Pancreas (tissue), 10 donors: ENCODE data around the gene POT1. TPM values are rescaled to one million over a fixed set of nuclear protein-coding genes. Genes with fewer than 3 reads are reported as not detected.
"Not testable (repeated sequence)": the region's sequence is repeated elsewhere in the genome, so short reads cannot be mapped to it uniquely, and the experiment has no call there.

Experiments used
- ATAC-seq, 4 donors: fragments of 200-7000 bp; cut with Tn5 transposase; one replicate each; pipeline versions ENCODE4 v1.8.0 to v1.9.1; 2020; ENCODE audit warnings: mild to moderate bottlenecking in 4 of 4, moderate library complexity in 4 of 4
- DNase-seq, 6 donors: peaks; one replicate each; pipeline ENCODE4 v3.0.0-alpha.2; 2020
- FAIRE-seq: peaks from 2 replicates; lab custom pipeline; 2012; peaks lifted over from hg19 to GRCh38; lab: Jason Lieb, UNC
- H3K27ac ChIP-seq, 4 donors: fragments of 200-600 bp; sonication (generic); 1 replicate in 3 of 4; 2 replicates in 1 of 4; pipeline versions ENCODE4 v1.5.0 to v1.8.0; 2020
- H3K27me3 ChIP-seq, 4 donors: fragments of 200-600 bp; one replicate each; pipeline ENCODE4 v1.8.0; 2021
- H3K36me3 ChIP-seq, 3 donors: fragments of 200-600 bp; sonication (generic) in 1 of 3; one replicate each; pipeline versions ENCODE4 v1.5.0 to v1.8.0; 2020 to 2021
- H3K4me1 ChIP-seq, 3 donors: fragments of 200-600 bp; one replicate each; pipeline ENCODE4 v1.8.0; 2021
- H3K4me3 ChIP-seq, 4 donors: fragments of 200-600 bp; sonication (generic) in 2 of 4; one replicate each; pipeline versions ENCODE4 v1.5.0 to v1.8.0; 2020 to 2021
- H3K9me3 ChIP-seq, 4 donors: fragments of 200-600 bp; one replicate each; pipeline ENCODE4 v1.8.0; 2021
- WGBS, 2 donors: extraction: QIAGEN DNeasy Blood & Tissue Kit; methylation state at CpG; one replicate each; pipeline ENCODE4 v1.1.7; 2013; 5-methylcytosine and 5-hydroxymethylcytosine counted together
- intact Hi-C, 3 donors: fragments of 100-400 bp; cut with DNase I; formaldehyde crosslinking; loops; one replicate each; pipeline versions ENCODE4 v1.11.1 to v1.14.2; 2022
- polyA plus RNA-seq, 2 donors: library from polyadenylated mRNA; stranded (reverse); fragments of 200-250 nt; gene quantifications; one replicate each; pipeline ENCODE4 v1.2.3, GENCODE V29; 2013
- total RNA-seq, 6 donors: library from RNA; stranded (reverse); fragmentation: NEBNext Ultra II Directional in 4 of 6; extraction: Animal tissue kit (Norgen Biotek cat#: 25700) in 4 of 6; gene quantifications; one replicate each; pipeline versions ENCODE4 v1.2.1 to v1.2.4, GENCODE V29; 2021 to 2023
- TF ChIP-seq, protein P1 (sequence below), 4 donors: fragments of 200-600 bp; sonication (generic) in 3 of 4; IDR thresholded peaks; one replicate each; pipeline versions ENCODE4 v1.5.0 to v1.8.0; 2021; ENCODE audit warnings: antibody characterized with exemption in 4 of 4
- donor health status: healthy with polysubstance abuse.
- donor health status: DM: no; HTN: no; CAD: no; lungs with moderate emphysema.
- donor health status: DM: no; HTN: no; CAD: no.
- donor health status: control.
- donor health status: control.
- donor health status: Bipolar disorder and iron deficiency.
- donor health status: DM: yes; HTN: yes; CAD: no.
- donor health status: DM: no; HTN: no; CAD: no.
- donor health status: DM: no; HTN: no; CAD: no.
- donor health status: DM: yes; HTN: yes; CAD: no.

The POT1 gene, protein sequence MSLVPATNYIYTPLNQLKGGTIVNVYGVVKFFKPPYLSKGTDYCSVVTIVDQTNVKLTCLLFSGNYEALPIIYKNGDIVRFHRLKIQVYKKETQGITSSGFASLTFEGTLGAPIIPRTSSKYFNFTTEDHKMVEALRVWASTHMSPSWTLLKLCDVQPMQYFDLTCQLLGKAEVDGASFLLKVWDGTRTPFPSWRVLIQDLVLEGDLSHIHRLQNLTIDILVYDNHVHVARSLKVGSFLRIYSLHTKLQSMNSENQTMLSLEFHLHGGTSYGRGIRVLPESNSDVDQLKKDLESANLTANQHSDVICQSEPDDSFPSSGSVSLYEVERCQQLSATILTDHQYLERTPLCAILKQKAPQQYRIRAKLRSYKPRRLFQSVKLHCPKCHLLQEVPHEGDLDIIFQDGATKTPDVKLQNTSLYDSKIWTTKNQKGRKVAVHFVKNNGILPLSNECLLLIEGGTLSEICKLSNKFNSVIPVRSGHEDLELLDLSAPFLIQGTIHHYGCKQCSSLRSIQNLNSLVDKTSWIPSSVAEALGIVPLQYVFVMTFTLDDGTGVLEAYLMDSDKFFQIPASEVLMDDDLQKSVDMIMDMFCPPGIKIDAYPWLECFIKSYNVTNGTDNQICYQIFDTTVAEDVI
- total RNA-seq (1 to 10 TPM; 4.6 to 9.8 (median 7.2) TPM), polyA plus RNA-seq (1 to 10 TPM; 2.5 to 8.9 TPM)

DNA sequence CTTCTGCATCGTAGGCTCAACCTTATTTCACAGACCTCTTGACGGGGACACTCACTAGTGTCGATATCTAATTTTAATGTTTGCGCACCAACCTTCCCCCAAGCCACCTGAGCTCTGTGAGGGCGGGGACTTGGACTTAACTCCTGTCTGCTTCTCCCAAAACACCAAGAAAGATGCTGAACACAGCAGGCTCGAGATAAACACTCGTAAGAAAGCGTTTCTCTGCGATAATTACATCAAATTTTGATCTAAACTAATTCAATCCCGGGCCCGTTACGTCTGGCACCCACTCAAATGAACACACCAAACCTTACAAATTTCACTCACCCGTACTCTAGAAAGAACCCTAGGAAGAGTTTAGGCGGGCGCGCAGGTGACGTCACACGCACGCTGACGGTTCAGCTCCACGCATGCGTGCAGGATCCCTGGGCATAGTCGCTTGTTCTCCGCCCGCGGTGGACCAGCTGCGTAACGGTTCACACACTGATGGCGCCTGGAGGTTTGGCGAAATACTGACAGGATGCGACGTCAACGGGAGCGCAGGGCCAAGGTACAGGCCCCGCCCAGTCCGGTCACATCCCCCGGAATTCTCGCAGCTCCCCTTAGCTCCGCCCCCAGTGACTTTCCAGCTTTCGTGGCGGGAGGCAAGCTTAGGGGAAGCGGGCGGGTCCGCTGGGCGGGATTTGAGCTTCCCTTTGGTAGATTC lies at the start of gene POT1:
Gene POT1 (minus strand): TSS at position 359 of the 706 bp plus-strand sequence. CDS start 32,652 bp downstream, outside the sequence.
- H3K27ac ChIP-seq, result peak within 1 kb of the TSS; percentile 55 to 89 (median 72)
- TF ChIP-seq, protein P1, sequence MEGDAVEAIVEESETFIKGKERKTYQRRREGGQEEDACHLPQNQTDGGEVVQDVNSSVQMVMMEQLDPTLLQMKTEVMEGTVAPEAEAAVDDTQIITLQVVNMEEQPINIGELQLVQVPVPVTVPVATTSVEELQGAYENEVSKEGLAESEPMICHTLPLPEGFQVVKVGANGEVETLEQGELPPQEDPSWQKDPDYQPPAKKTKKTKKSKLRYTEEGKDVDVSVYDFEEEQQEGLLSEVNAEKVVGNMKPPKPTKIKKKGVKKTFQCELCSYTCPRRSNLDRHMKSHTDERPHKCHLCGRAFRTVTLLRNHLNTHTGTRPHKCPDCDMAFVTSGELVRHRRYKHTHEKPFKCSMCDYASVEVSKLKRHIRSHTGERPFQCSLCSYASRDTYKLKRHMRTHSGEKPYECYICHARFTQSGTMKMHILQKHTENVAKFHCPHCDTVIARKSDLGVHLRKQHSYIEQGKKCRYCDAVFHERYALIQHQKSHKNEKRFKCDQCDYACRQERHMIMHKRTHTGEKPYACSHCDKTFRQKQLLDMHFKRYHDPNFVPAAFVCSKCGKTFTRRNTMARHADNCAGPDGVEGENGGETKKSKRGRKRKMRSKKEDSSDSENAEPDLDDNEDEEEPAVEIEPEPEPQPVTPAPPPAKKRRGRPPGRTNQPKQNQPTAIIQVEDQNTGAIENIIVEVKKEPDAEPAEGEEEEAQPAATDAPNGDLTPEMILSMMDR (IDR thresholded peaks at IDR 0.05), result no peak
- no peaks in the 10 kb centered on the region for H3K36me3 ChIP-seq
- 0 to 1% methylated on average over 45 of the region's 45 CpGs for WGBS, 2 donors
- H3K4me1 ChIP-seq, result peaks cover 0 to 9% (median 0%) of the 10 kb centered on the region in 3 donors
- H3K4me3 ChIP-seq, result peak within 1 kb of the TSS; percentile 36 to 63 (median 46)
- H3K27me3 ChIP-seq, result no peaks in the 10 kb centered on the region
- intact Hi-C loops, result no loop called here
- peak; percentile 99 to 100 (median 100) for ATAC-seq
- peak; percentile 94 to 98 (median 96) for DNase-seq
- peak; percentile 93 for FAIRE-seq
- no peaks in the 10 kb centered on the region for H3K9me3 ChIP-seq

DNA sequence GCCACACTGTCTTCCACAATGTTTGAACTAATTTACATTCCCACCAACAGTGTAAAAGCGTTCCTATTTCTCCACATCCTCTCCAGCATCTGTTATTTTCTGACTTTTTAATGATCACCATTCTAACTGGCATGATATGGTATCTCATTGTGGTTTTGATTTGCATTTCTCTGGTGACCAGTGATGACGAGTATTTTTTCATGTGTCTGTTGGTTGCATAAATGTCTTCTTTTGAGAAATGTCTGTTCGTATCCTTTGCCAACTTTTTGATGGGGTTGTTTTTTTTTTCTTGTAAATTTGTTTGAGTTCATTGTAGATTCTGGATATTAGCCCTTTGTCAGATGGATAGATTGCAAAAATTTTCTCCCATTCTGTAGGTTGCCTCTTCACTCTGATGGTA lies 45.5 kb upstream of the POT1 start:
- H3K9me3 ChIP-seq, ATAC-seq, FAIRE-seq, intact Hi-C loops, DNase-seq, H3K27ac ChIP-seq, H3K4me3 ChIP-seq, H3K4me1 ChIP-seq, H3K27me3 ChIP-seq, H3K36me3 ChIP-seq: not testable (repeated sequence)
- 47 to 62% methylated on average over 3 of the region's 3 CpGs for WGBS, 2 donors

DNA sequence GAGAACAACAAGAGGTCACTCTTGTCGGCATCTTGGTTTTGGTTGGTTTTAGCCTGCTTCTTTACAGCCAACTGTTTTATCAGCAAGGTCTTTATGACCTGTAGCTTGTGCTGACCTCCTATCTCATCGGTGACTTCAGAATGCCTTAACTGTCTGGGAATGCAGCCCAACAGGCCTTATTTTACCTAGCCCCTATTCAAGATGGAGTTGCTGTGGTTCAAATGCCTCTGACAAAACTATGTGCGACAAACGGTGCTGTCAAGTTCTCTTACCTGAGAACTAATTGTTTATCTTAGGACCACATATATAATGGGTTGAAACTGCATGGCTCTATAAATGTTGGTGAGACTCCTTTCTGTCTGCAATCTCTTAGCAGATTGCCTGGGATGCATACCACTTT lies 35.9 kb upstream of the POT1 start:
- H3K4me3 ChIP-seq, result no peak overlapping the region
- TF ChIP-seq, protein P1 (IDR thresholded peaks at IDR 0.05), result no peak
- no peaks in the 10 kb centered on the region for H3K9me3 ChIP-seq
- intact Hi-C loops, result no loop called here
- FAIRE-seq (no peak), ATAC-seq (no peak), DNase-seq (no peak)
- H3K27ac ChIP-seq, result no peak overlapping the region
- H3K36me3 ChIP-seq, result no peaks in the 10 kb centered on the region
- H3K4me1 ChIP-seq, result no peaks in the 10 kb centered on the region
- no peaks in the 10 kb centered on the region for H3K27me3 ChIP-seq
- WGBS, 2 donors, result 81 to 88% methylated on average over 4 of the region's 4 CpGs

DNA sequence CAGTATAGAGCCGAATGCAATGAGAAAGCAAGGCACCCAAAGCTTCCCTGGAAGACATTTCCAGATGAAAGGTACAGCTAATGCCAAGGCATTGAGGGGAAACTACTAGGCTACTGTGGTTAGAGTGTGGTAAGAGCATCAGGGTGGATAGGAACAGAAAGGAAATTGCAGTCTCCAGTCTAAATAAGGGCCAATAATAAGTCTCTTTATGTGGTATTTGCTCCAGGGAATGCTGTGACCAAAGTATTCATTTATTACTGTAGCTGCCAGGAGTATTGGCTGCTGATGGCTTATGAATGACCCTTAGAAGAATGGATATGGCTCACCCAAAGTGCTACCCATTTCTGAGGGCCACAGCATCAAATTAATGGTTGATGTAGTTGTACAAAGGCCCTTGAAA lies 30.1 kb upstream of the POT1 start:
- no peaks in the 10 kb centered on the region for H3K4me1 ChIP-seq
- no peak overlapping the region for H3K4me3 ChIP-seq
- no peak for DNase-seq
- H3K36me3 ChIP-seq, result no peaks in the 10 kb centered on the region
- FAIRE-seq, result no peak
- TF ChIP-seq, protein P1 (IDR thresholded peaks at IDR 0.05), result no peak
- H3K9me3 ChIP-seq, result no peaks in the 10 kb centered on the region
- intact Hi-C loops, result no loop called here
- WGBS, 2 donors, result 47 to 86% methylated on average over 1 of the region's 1 CpG
- no peaks in the 10 kb centered on the region for H3K27me3 ChIP-seq
- no peak for ATAC-seq
- H3K27ac ChIP-seq, result no peak overlapping the region

DNA sequence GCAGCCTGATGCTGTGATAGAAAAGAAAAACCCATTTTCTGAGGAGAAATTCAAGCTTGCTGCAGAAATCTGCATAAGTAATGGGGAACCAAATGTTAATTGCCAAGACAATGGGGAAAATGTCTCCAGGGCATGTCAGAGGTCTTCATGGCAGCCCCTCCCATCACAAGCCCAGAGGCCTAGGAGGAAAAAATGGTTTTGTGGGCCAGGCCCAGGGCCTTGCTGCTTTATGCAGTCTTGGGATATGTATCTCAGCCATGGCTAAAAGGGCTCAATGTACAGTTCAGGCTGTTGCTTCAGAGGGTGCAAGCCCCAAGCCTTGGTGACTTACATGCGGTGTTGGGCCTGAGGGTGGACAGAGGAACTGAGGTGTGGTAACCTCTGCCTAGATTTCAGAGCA lies 28.3 kb upstream of the POT1 start:
- H3K27me3 ChIP-seq, H3K27ac ChIP-seq, ATAC-seq, intact Hi-C loops, FAIRE-seq, H3K9me3 ChIP-seq, H3K4me3 ChIP-seq, H3K4me1 ChIP-seq, H3K36me3 ChIP-seq, DNase-seq: not testable (repeated sequence)
- 90 to 100% methylated on average over 1 of the region's 1 CpG for WGBS, 2 donors
